NCI-H128 (cell line): ENCODE data around the gene TBC1D10B.

Experiments used
- DNase-seq: peaks from one replicate; lab custom pipeline; 2025; ENCODE audit not compliant: unreplicated experiment; lab: John Stamatoyannopoulos, UW

The TBC1D10B gene, protein sequence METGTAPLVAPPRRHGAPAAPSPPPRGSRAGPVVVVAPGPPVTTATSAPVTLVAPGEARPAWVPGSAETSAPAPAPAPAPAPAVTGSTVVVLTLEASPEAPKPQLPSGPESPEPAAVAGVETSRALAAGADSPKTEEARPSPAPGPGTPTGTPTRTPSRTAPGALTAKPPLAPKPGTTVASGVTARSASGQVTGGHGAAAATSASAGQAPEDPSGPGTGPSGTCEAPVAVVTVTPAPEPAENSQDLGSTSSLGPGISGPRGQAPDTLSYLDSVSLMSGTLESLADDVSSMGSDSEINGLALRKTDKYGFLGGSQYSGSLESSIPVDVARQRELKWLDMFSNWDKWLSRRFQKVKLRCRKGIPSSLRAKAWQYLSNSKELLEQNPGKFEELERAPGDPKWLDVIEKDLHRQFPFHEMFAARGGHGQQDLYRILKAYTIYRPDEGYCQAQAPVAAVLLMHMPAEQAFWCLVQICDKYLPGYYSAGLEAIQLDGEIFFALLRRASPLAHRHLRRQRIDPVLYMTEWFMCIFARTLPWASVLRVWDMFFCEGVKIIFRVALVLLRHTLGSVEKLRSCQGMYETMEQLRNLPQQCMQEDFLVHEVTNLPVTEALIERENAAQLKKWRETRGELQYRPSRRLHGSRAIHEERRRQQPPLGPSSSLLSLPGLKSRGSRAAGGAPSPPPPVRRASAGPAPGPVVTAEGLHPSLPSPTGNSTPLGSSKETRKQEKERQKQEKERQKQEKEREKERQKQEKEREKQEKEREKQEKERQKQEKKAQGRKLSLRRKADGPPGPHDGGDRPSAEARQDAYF

GRCh38 chr16:30370456-30371247 lies at the start of gene TBC1D10B:
TSS of gene TBC1D10B (minus strand) at chr16:30370494. CDS start at chr16:30370183, 311 bp downstream.
- peak; percentile 98 for DNase-seq

DNA sequence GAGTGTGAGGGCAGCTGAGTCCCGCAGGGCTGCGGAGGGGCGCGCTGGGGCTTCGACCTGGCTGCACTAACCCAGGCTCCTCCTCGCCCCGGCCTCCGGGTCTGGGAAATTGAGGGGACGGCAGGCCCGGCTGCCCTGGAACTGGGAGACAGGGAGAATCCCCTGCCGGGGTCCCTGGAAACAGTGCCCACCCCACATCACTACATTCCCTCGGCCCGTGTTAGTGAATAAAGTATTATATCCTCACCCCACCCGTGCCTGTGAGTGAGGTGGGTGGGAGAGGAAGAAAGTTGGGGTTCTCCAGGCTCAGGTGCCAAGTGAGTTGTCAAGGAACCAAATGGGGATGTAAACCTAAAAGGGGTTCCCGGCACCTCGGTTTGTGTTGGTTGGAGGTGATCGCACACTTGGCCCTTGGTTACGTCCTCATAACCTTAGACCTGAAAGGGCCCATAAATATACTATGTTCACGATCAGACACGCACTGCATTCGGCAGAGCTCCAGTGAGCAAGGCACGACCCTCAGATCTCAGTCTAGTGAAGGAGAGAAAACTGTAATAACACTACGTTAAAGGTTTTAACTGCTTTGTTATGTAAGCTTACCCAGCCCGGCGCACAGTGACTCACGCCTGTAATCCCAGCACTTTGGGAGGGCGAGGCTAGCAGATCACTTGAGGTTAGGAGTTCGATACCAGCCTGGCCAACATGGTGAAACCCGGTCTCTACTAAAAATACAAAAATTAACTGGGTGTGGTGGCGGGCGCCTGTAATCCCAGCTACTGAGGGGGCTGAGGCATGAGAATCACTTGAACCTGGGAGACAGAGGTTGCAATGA lies 48.3 kb upstream of the TBC1D10B start:
- no peak for DNase-seq

DNA sequence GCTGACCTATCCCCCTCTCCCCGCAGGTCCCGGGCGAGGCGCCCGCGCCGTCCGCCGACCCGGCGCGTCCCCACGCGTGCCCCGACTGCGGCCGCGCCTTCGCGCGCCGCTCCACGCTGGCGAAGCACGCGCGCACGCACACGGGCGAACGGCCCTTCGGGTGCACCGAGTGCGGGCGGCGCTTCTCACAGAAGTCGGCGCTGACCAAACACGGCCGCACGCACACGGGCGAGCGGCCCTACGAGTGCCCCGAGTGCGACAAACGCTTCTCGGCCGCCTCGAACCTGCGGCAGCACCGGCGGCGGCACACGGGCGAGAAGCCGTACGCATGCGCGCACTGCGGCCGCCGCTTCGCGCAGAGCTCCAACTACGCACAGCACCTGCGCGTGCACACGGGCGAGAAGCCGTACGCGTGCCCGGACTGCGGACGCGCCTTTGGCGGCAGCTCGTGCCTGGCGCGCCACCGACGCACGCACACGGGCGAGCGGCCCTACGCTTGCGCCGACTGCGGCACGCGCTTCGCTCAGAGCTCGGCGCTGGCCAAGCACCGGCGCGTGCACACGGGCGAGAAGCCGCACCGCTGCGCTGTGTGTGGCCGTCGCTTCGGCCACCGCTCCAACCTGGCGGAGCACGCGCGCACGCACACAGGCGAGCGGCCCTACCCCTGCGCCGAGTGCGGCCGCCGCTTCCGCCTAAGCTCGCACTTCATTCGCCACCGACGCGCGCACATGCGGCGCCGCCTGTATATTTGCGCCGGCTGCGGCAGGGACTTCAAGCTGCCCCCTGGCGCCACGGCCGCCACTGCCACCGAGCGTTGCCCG lies 47.4 kb upstream of the TBC1D10B start:
- DNase-seq: peak; percentile 59

DNA sequence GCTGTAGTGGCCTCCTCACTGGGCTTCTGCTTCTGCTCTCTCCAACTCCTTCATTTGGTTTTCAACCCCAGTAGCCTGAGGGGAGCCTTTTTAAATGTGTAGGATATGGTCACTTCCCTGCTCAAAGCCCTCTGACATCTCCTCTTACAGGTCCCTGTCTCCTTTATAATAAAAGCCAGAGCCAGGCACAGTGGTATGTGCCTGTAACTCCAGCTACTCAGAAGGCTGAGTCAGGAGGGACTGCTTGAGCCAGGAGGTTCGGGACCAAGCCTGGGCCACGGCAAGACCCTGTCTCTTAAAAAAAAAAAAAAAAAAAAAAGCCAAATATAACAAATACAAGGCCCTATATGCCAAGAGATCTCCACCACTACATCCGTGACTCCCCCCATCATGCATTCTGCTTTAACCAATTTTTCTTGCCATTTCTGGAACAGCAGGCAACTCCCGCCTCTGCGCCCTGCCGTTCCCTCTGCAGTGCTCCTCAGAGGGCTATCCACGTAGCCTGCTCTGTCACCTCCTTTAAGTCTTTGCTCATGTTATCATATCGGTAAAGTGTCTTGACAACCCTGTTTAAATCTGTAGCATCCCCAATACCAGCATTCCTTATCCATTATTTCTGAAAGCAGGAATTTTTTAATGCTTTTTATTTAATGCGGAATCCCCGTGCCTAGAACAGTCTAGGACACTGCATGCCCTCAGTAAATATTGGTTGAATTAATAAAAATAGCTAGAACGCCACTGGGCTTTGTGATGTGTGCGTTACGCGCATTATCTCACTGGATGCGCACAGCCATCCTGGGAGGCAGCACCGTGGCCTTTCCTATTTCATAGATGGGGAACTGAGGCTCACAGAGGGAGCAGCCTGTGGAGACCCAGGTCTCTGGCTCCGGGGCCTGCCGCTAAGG lies 46.6 kb upstream of the TBC1D10B start:
- DNase-seq: no peak

DNA sequence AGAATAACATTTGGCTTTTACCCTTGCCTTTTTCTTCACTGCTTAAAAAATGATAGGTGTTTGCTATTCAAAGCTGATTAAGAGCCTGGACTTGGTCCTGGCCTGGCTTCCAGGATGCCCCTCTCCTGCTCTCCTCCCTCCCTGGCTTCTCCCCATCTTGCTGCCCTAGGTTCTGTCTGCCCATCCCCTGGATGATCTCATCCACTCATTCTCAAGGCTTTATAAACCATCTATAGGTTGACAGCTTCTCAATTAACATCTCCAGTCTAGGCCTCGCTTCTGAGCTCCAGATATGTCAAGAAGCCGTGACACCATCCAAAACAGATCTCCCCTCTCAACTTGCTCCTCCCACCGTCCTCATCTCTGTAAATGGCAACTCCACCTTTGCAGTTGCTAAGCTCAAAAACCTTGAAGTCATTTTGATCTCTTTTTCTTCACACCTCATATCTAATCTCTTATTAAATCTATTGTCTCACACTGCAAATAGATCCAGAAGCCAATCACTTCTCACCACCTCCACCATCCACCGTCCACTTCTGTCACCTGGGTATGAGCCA lies 45.8 kb upstream of the TBC1D10B start:
- no peak for DNase-seq

DNA sequence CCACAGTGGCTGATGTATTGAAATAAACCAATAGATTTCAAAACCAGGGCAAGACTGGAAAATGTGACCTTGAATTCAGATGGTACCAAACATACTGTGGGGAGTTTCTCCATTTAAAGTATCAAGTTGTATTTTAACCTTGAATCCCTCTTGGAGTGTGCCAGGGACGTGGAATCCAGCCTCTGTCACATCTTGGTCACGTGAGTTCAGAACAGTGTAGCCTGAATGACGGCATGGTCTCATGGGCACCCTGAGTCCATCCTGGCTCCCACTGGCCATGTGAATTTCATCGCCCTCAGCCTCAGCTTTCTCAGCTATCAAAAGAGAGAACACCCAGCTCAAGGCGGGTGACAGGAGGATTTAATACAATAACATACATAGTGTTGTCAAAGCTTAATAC lies 43.9 kb upstream of the TBC1D10B start:
- DNase-seq: no peak

DNA sequence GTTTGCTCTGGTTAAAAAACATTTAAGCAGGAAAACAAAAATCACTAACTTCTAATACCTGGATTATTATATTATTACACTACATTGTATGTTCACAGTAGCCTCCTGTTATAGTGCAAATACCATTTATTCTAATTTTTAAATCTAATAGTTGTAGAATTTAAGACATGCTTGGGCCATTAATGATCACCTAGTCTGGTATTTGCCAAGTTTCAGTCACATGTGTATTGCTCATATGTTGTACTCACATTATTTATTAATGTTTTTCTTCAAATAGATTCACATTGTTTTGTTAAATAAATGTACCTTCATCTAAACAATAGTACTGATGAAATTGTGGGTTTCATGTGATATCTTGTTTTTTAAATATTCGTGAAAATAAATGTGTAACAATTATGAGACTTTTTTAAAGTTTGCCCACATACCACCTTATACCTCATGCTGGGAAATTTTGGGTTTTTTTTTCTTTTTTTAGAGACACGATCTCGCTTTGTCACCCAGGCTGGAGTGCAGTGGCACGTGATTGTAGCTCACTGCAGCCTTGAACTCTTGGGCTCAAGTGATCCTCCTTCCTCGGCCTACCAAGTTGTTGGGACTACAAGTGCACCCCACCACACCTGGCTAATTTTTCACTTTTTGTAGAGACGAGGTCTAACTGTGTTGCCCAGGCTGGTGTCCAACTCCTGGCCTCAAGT lies 43.0 kb upstream of the TBC1D10B start:
- no peak for DNase-seq

- peak; percentile 80 for DNase-seq
These were observed 39.1 kb upstream of the TBC1D10B start for GRCh38 chr16:30409125-30410060.

- no peak for DNase-seq
These were observed 37.7 kb upstream of the TBC1D10B start for GRCh38 chr16:30407804-30408534.

- peak; percentile 36 for DNase-seq
These were observed 37.0 kb upstream of the TBC1D10B start, which contains the start of gene ZNF771 for GRCh38 chr16:30407102-30407803. TSS of gene ZNF771 (plus strand) at chr16:30407606. CDS start at chr16:30408054, 448 bp downstream.

GRCh38 chr16:30406795-30407101 lies 36.5 kb upstream of the TBC1D10B start:
- DNase-seq: no peak

DNA sequence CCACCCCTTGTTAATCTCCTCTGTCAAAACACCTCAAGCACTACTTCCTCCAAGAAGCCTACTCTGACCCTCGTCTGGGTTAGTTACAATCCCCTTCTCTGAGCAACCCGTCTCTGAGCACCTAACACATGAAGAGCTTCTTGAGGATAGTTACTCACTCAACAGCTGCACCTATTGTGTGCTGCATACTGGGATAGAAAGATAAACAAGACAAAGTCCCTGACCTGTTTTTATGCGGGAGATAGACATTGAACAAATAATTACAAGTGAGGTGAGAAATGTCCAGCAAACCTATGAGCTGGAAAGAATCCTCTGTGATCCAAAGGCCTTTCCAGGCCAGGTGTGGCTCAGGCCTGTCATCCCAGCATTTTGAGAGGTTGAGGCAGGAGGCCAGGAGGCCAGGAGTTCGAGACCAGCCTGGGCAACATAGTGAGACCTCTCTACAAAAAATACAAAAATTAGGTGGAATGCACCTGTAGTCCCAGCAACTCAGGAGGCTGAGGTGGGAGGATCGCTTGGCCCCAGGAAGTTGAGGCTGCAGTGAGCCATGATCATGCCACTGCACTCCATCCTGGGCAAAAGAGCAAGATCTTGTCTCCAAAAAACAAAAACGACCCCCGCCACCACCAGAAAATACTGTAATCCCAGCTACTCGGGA lies 31.6 kb upstream of the TBC1D10B start:
- no peak for DNase-seq

DNA sequence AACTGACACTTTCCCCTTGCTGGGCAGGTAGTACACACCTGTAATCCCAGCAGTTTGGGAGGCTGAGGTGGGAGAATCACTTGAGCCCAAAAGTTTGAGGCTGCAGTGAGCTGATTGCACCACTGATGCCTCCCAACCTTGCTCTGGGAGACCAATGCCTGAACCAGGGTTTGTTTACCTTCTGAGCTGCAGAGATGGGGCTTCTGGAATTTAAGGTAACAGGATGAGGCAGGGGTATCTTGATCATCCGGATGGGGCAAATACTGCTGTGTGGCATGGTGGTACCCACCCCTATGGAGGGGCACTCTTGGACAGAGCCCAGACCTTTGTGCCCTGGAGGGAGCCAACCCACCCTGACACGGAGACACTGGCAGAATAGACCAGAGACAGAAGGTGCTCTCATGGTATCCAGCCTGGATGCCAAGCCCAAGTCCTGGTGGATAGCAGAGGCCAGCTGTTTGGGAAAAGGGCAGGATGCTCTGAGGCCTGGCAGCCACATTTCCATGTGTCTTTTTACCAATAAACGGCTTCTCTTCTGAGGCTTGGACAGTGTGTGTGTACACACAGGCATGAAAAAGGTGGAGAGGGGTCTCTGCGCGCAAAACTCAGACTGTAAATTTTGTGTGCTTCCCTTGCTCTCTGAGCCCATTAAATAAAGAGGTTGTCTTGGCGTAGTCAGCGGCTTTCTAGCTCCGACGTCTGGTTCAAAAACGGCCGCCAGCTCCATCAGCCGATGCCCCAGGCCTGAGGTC lies 29.3 kb upstream of the TBC1D10B start:
- DNase-seq: no peak
